IPS-NIHi7 (cell line): ENCODE data around the gene MAFB.
"Not testable (repeated sequence)": the region's sequence is repeated elsewhere in the genome, so short reads cannot be mapped to it uniquely, and the experiment has no call there.

Experiments used
- DNase-seq: peaks from one replicate; pipeline ENCODE4 v3.0.0; 2012; ENCODE audit warnings: mixed read lengths; ENCODE audit errors: extremely low spot score

MAFB gene

DNA sequence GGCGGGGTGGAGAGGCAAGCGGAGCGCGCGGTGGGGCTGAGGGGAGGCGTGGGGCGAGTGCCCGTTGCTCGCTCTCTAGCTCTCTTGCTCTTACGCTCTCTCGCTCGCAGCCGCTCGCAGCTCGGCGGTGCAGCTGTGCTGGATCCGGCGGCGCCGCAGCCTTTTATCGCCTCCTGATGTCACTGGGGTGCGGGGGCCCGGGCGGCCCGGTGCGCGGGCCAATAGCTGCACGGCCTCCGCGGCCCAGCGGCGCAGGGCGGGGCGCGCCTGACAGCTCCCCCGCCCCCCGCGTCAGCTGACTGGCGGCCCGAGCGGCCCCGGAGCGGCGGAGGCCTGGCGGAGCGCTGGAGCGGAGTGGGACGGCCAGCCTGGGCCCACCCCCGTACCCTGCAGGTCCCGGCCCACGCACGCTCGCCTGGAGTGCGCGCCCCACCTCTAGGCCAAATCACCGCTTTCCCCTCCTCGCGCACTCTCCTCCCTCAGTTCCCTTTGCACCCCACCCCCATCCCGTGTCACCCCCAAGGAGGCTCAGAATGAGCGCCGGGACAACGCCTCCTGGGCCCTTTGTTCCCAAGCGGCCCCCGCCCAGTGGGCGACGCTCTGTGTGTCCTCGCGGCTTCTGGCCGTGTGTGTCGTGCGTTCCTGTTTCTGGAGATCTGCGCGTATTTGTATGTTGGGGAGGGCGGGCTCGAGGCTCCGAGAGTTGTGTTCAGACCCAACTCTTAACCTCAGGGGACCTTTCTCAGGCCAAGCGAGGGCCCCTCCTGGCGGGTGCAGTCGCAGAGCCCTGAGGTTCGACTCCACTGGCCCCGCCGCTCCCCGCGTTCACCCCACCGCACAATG is at the start of gene MAFB:
Gene MAFB, minus strand, starts transcription at position 137 of the 843 bp plus-strand sequence. CDS start 386 bp downstream, outside the sequence.
- peak; percentile 91 for DNase-seq

DNA sequence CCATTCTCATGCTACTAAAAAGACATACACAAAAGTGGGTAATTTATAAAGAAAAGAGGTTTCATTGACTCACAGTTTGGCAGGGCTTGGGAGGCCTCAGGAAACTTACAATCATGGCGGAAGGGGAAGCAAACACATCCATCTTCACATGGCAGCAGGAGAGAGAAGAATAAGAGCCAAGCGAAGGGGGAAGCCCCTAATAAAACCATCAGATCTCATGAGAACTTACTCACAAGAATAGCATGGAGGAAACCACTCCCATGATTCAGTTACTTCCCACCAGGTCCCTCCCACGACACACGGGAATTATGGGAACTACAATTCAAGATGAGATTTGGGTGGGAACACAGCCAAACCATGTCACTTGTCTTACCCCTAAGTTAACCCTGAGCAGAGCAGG is 47.4 kb upstream of the MAFB start:
- not testable (repeated sequence) for DNase-seq

DNA sequence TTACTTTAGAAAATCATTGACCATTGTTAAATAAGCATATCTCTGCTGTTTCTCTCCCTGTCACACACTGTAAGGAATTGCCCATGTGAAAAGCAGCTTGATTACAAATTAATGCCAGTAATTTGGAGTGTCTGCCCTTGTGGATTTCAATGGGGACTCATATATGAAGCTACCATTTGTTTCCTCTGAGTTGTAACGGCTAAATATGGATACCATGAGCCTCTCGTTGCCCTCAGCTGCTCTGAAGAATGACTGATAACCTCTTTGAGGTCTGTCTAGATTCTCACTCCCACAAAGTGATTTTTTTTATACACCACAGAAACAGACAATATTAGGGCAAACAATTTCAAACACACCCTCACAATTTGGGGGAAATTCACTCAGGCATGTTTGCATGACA is 40.0 kb upstream of the MAFB start:
- DNase-seq: no peak

DNA sequence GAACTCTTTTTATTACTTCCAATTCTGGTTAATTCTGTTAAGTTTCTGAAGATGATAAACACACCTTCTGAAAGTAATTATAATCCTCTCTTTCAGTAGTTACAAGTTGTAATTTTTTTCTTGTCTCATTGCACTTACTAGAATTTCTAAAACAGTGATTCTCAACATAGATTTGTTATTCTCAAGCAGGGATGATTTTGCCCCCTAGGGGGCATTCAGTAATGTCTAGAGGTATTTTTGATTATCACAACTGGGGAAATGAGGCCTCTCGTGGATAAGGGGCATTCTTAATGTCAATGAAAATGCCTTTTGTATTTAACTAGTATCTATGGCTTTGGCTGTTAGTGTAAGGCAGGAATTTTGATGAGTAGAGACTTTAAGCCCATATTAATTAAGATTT is 39.4 kb upstream of the MAFB start:
- no peak for DNase-seq

DNA sequence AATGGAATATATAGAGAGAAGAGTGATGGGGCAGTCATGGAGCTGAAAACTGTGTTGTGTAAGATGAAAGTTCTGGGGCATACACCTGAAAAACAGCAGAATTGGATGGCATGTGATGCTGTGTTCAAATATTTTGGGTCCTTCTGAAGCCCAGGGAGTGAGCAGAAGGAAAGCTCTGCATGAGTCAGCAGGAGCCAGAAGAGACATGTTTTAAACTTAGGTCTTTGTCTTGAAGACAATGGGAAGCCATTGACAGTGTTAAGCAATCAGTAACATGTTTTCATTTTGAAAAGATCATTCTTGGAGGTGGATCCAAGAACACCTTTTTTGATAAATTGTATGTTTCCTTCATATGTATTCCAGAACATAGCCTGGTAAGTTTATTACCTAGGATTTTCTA is 38.9 kb upstream of the MAFB start:
- DNase-seq: no peak

DNA sequence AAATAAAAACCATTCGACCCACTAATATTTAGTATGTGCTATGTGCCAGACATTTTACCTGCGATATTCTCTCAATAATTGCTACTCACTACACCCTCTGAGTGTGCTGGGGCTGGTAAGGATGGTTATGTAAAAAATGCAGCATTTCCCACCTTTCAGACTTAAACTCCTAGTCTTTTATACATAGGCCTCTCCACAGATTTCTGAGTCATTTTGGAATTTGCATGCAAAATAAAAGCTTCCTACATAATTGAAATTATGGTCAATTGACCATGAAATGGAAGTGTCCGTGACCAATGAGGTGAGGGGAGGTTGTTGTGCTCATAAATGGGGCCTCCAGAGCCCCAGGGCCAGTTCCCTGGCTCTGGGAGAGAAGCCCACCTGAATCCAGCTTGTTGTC is 37.7 kb upstream of the MAFB start:
- DNase-seq: no peak

DNA sequence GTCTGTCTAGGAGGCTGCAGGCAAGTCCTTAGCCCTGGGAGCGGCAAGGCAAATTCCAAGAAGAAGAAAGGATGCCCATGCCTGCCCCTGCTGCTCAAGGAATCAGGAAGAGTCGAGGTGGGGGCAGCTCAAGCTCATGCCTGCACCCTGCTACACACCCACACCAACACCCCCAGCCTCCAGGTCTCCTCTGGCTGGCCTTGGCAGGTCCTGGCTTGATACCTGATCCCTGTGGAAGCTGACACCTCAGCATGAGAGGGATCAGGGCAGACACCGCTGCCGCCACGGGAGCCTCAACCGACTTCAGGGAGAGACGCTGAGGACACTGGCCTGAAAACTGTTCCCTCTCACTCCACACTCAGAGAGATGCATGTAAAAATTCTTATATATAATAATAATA is 35.5 kb upstream of the MAFB start:
- DNase-seq: no peak

DNA sequence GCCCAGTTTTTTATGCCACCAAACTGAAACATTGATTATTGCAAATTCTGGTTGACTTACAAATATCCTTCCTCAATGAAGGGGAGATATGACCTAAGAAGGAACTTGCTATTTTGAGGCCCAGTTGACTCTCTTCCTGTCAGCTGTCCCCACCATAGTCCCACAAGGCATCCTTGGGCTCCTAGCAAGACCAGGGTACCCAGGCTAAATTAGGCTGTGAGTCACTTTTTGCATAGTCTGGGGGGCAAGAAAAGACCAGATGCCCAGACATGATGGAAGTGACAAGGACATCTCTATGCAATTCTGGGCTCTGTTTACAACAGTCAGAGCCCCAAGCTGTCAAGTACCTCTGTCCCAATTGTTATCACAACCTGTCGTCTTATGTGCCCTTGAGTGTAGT is 31.8 kb upstream of the MAFB start:
- DNase-seq: no peak

DNA sequence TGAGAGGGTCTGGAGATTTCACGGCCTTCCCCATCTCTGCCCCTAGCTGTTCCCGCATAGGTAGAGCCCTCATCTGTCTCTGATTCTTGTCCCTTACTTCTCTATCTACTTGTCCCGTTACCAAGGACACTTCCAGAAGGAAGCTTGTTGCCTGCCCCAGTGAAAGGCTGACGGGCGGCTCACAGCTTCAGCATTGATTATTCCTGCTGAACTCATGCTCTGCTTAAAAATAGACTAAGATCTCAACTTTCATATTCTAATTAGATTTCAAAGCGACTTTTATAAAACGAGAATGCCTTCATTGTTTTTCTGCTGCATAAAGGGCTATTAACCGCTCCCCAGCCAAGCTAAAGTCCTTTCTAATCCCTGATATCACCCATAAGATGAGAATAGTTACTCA is 31.1 kb upstream of the MAFB start:
- no peak for DNase-seq

DNA sequence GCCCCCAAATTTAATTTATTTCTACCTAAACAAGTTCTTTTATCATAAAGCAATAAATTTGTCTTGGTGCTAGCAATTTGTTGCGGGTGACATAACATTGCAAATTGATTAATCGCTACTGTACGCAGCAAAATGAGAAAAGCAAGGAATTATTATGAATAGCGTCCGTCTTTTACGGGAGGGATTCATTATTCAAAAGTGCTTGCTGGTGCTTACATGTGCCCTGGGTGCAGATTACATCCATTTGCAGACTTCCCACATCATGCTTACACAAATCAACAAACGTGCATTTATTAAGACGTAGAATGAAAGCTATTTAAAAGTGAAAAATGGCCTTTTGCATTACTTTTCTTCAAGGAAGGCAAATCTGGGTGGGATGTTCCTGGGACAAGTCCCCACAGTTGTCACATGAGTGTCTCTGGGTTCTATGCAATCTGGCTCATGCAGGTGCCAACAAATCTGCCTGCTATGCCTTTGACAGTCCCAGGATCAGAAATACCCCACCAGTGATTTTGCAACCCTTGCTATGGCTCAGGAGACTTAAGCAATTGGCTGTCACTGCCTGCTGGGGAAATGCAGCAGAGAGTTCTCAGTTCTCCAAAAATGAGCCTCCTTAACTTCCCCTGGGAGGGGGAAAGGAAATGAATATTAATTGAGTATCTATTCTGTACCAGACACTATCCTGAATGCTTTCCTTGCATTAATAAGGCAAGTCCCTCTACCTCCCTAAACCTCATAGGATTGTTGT is 30.1 kb upstream of the MAFB start:
- no peak for DNase-seq

DNA sequence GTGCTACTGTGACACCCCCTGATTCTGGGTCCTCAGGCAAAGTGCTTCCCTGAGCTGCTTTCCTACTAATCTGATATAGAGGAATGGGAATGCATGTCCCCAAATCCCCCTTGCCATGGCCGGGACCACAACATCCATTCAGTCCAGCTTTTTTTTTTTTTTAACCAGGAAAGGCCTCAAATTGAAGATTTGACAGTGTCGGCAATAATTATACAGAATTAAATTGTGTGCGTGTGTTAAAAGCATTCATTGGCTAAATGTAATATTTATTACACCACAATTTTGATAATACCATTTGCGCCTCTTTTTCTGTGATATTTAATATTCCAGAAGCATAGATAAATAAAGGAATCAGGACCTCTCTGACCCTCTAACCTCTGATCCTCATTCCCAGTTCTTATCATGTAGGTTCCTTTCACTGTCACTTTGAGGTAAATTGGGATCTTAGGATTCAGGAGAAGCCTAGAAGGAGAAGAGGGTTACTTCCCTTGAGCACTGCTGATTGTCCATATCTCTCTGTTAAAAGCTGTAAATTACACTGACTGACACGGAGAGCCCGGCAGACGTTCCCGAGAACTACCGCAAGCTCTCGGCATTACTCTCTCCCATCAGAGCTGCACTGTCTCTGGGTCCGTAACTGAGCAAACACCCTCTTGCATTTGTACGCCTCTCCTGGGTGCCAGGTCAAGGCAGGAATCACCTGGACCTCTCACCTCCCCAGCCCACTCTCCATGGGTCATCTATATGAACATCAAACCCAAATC is 29.4 kb upstream of the MAFB start:
- DNase-seq: no peak

DNA sequence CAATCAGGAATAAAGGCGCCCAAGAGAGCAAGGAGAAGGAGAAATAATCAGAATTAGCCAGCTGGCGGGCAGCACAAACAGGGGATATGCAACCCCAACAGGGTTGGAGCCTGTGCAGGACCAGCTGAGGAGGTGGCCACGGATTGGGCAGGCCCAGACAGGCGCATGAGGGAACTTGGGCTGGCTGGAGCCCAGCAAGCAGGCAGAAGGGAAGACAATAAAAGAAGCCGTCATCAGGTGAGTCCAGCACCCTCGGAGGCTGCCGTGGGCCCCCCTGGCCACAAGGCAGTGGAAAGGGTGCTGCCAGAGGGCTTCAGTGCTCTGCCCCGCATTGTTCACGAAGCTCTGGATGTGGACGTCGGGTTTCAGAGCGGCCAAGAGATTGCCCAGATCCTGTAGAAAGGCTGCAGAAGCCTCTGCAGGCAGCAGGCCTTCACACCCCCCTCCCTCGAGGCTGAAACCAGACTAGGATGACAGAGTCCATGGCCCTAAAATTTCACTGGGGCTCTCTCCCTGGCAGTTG is 28.4 kb upstream of the MAFB start:
- no peak for DNase-seq

DNA sequence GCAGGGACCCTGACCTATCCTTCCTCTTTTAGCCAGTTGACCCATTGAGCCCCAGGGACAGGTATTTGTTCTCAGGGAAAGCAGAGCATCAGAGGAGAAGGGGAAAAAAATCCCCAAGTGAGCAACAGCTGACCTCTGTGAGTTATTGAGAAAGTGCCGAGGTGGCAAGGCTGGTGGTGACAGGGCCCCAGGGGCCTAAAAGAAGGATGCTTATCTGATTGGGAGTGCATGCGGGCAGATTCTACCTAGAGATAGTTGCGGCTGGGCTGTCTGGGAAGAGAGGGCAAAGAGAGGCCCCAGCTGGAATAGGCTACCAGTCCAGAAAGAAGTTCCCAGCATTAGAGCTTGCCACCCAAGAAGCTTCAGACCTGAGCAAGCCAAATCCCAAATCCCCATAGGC is 26.5 kb upstream of the MAFB start:
- DNase-seq: no peak

DNA sequence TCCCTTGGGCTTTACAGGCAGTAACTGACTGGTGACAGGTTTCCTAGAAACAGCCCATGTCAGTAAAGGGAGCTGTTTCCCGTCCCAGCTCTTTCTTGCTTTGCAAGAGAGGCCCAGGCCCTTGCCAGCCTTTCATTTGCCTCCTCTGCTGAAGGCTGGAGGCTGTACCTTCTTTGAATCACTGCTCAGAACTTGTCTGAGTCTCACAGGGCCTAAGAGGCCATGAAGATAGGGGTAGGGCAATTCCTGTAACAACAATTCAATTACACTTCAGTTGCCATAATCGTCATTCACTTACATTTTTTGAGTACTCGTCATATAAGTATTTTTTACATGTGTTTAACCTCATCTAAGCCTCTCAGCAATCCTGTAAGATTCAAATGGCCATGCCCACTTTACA is 25.9 kb upstream of the MAFB start:
- no peak for DNase-seq

DNA sequence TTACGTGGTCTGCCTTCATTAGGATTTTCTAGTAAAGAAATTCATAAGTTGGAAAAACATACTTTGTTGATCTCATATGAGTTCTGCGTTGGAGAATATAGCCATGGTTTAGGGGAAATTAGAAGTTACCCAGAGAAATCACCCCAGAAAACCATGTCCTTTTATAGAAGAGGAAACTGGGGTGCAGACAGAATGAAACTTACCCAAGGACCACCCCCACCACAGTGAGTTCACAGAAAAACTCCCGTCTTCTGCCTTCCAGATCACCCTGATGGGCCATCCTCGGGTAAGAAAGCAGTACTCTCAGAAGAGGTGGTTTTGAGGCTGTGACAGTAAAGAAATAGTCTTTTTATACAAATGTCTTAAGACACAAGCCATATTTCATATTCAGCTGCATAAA is 25.1 kb upstream of the MAFB start:
- DNase-seq: no peak

DNA sequence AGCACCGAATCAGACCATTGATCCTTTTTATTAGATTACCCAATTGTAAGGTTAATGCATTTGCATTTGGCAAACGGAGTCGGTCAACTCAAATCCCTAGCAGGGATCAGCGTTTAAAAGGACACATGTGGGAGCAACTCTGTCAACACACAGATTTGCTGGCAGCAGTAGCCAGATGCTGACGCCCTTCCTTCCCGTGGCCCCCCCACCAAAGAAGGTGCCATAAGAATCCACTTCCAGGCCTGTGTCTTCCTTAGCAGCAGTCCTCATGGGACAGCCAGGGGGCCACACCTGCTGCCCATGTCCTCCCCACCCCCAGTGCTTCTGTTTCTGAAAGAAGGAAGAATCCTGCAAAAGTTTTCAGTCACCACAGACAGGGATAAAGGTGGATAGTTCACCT is 24.5 kb upstream of the MAFB start:
- no peak for DNase-seq

DNA sequence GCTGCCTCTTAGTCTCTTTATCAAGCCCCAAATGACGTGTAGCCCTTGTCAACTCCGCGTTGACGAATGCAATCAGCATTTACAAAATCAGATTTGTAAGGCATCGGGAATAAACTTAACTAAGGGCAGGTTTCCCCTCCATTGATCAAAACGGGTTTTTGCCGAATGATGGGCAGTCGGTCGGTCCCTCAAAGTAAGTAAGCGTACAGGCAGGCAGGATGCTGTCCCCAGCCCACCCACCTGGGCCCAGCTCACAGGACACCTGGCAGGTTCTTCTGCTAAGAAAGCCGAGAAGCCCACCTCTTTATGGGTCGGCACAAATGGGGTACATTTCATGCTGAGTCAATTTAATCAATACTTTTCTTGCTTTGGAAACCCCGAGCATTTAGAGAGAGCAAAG is 22.0 kb upstream of the MAFB start:
- DNase-seq: no peak

DNA sequence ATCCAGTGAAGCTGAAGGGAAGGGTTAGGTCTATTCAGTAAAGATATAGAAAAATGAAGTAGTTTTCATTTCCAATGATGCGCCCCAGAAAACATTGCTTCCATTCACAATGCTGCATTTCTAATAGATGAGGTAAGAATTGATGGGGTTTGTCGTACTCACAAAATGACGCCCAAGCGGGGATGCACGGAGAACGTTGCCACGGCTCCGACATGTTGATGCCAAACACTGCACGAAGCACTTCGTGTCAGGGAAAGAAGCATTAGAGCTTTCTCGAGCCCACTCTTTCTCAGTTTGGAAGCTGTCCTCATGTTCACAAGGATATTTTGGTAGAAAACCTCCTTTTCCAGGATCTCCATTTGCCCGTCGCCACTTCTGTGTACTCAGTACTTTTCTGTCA is 21.6 kb upstream of the MAFB start:
- no peak for DNase-seq

DNA sequence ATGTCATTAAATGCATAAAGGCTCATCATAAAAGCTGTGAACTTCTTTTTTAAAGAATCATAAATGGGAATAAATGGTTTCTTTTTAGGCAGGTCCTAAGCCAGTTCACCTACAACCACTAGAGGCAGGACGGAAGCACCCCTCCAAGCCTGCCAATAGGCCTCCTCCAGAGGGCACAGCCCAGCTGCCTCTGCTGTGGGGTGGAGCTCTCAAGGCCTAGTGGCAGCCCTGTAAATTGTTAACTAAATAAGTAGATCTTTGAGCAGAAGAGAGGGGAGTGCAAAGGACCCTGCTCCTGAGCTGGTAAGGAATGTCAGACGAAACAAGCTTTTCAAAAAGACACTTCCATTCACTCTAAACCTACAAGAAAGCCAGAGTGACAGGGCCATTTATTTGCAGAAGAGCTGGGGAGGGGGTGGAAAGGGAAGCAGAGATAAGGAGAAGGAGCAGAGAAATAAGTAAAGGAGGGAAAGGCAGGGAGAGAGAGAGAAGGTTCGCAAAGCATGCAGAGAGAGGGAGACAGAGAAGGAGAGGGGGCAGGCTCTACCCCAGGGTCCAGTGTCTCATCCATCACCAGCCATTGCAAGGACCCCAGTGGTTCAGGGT is 18.0 kb upstream of the MAFB start:
- DNase-seq: peak; percentile 79

DNA sequence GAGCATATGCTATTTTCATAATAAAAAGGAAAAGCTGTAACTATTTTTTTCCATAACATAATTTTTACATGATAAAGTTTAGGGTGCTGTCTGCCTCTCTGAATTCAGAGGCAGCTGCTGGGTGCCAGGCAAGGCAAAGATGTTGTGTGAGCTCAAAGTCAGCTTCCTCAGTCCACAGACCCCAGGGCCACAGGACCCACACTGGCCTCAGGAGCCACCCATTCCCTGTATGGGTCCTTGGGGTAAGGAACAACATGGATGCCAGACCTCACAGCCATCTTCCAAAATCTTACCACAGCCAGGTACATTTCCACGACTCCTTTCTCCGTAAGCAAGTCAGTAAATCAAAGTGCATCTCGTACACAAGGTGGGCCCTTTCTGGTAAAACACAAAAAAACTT is 16.4 kb upstream of the MAFB start:
- DNase-seq: no peak

DNA sequence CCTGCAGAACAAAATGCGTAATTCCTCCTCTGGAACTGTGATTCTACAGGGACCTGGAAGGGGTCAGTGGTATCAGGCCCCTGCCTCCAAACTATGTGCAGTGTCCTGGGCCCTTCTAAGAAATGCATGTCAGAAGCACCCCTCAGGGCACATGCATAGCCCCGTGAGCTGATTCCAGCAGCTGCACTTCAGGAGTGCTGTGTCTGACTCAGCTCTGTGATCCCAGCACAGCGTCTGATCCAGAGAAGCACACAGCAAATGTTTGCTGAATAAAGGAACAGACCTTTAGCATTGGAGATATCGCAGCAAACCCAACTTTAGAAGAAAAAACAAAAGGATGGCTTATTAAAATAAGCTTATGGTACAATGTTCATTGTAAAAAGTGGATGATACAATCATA is 15.8 kb upstream of the MAFB start:
- DNase-seq: no peak

DNA sequence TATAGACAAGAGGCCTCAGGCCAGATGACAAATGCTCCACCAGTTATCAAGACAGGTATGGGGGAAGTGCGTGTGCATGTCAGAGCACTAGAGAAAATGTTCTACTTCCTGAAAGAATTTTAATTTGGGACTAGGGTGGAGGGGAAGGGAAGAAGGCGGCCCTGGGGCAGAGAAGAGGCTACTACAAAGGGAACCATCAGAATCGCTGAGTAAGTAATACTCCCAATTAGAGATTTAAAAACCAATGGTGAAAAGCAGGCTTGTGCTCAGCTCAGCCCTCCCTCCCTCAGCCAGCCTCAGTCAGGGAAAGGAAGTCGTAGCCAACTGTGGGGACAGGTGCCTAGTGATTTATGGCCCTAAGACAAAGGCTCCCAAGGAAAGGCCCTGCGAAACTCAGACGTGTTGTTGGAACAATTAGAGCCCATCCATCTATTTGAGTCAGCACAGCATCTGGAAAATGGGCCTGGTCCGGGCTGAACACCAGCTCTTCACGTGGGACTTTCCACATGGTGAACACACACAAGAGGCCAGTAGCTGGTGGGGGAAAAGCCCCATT is 15.0 kb upstream of the MAFB start:
- DNase-seq: no peak
